Left lung (tissue), 10 donors: ENCODE results near the gene PXMP2. TPM values are rescaled to one million over a fixed set of nuclear protein-coding genes. Genes with fewer than 3 reads are reported as not detected.

Experiments
- ATAC-seq: fragments of 200-7000 bp; cut with Tn5 transposase; one replicate; pipeline ENCODE4 v1.9.1; 2020; ENCODE audit warnings: moderate library complexity
- DNase-seq, 4 donors: peaks; one replicate each; pipeline ENCODE4 v3.0.0-alpha.2; 2013 to 2020
- H3K27ac ChIP-seq, 2 donors: fragments of 200-600 bp; sonication (generic) in 1 of 2; one replicate each; pipeline versions ENCODE4 v1.5.0 to v1.8.0; 2020 to 2021
- H3K27me3 ChIP-seq, 2 donors: fragments of 200-600 bp; sonication (generic) in 1 of 2; one replicate each; pipeline versions ENCODE4 v1.5.0 to v1.8.0; 2020 to 2021
- H3K36me3 ChIP-seq, 2 donors: fragments of 200-600 bp; sonication (generic) in 1 of 2; one replicate each; pipeline versions ENCODE4 v1.5.0 to v1.8.0; 2020 to 2021
- H3K4me1 ChIP-seq, 2 donors: fragments of 200-600 bp; one replicate each; pipeline ENCODE4 v1.8.0; 2021
- H3K4me3 ChIP-seq, 2 donors: fragments of 200-600 bp; sonication (generic) in 1 of 2; one replicate each; pipeline versions ENCODE4 v1.5.0 to v1.8.0; 2020 to 2021; ENCODE audit warnings: mild to moderate bottlenecking in 1 of 2
- H3K9me3 ChIP-seq, 2 donors: fragments of 200-600 bp; sonication (generic) in 1 of 2; one replicate each; pipeline versions ENCODE4 v1.5.0 to v1.8.0; 2020 to 2021
- intact Hi-C, 2 donors: fragments of 100-400 bp; cut with DNase I; formaldehyde crosslinking; loops; one replicate each; pipeline versions ENCODE4 v1.11.2 to v1.14.2; 2022
- polyA plus RNA-seq, 6 donors: library from polyadenylated mRNA; unstranded; fragments of 120-200 nt; gene quantifications; one replicate each; pipeline ENCODE4 v1.2.1, GENCODE V29; 2013; ENCODE audit not compliant: insufficient read length in 6 of 6
- total RNA-seq, 2 donors: library from RNA; stranded (reverse); fragmentation: NEBNext Ultra II Directional; extraction: Animal tissue kit (Norgen Biotek cat#: 25700); gene quantifications; one replicate each; pipeline ENCODE4 v1.2.1, GENCODE V29; 2021
- TF ChIP-seq, protein P1 (sequence below), 2 donors: fragments of 200-600 bp; sonication (generic) in 1 of 2; IDR thresholded peaks; one replicate each; pipeline versions ENCODE4 v1.5.0 to v1.8.0; 2021; ENCODE audit warnings: antibody characterized with exemption in 2 of 2
- donor health status: DM: no; HTN: yes; CAD: no.
- donor health status: DM: no; HTN: no; CAD: no.

The PXMP2 gene
- total and polyA plus RNA-seq, 8 donors: 16.6 to 57.1 (median 42.7) TPM

DNA sequence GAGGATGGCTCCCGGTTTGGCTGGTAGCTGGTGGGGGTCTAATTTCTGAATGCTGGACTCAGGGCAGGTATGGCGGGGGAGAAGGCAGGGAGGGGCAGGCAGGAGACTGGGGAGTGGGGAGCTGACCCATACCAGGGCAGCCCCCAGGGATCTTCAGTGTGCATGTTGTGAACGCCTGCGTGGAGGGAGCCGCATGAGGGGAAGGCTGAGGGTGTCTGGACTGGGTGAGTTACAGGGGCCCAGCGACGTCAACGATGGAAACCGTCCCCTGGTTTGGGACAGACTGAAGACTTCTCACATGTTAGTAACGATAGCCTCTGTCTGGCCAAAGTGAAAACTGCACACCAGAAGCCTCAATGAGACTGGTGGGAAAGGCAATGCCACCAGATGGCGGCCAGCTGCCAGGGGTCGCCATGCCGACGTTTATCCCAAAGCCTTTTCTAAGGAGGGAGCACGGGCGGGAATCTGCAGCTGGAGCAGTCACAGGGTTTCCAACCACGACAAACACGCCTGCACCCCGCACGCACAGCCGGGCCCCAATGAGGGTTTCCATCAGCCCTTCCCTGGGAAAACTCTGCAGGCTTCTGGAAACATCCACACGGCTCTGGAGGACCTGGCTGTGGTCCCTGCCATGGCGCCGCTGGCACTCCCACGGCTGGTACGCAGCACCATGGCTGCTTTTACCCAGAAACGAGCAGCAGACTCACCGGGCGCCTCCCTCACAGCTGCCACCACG is 37.3 kb downstream of the PXMP2 start:
- peaks cover 0 to 97% of the 10 kb centered on the region in 2 donors for H3K36me3 ChIP-seq
- DNase-seq (peak in 1 of 4 donors; percentile 47), ATAC-seq (no peak)
- H3K27me3 ChIP-seq: no peaks in the 10 kb centered on the region
- no peak overlapping the region for H3K4me3 ChIP-seq
- intact Hi-C loops: no loop called here
- no peak overlapping the region for H3K27ac ChIP-seq
- H3K4me1 ChIP-seq: no peaks in the 10 kb centered on the region
- no peaks in the 10 kb centered on the region for H3K9me3 ChIP-seq
- TF ChIP-seq, protein P1, sequence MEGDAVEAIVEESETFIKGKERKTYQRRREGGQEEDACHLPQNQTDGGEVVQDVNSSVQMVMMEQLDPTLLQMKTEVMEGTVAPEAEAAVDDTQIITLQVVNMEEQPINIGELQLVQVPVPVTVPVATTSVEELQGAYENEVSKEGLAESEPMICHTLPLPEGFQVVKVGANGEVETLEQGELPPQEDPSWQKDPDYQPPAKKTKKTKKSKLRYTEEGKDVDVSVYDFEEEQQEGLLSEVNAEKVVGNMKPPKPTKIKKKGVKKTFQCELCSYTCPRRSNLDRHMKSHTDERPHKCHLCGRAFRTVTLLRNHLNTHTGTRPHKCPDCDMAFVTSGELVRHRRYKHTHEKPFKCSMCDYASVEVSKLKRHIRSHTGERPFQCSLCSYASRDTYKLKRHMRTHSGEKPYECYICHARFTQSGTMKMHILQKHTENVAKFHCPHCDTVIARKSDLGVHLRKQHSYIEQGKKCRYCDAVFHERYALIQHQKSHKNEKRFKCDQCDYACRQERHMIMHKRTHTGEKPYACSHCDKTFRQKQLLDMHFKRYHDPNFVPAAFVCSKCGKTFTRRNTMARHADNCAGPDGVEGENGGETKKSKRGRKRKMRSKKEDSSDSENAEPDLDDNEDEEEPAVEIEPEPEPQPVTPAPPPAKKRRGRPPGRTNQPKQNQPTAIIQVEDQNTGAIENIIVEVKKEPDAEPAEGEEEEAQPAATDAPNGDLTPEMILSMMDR (IDR thresholded peaks at IDR 0.05): no peak

DNA sequence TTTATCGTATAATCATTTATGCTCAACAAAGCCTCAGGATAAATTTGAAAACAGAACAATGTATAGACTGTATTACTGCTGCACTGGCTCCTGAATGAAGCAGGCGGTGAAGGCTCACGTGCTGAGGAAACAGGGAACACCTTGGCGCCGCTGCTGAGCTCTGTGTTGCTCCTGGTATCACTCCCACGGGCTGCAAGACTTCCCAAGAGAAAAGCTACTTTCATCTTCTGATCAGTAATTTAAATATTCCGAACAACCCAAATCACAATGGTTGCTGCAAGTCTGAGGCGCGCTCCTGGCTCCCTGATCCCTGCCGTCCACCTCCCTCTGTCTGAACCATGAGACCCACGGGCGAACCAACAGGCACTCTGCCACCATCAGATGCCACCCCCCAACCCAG is 39.0 kb downstream of the PXMP2 start:
- H3K27ac ChIP-seq: no peak overlapping the region
- ATAC-seq (no peak), DNase-seq (peak in 1 of 4 donors; percentile 37)
- H3K4me1 ChIP-seq: no peaks in the 10 kb centered on the region
- H3K9me3 ChIP-seq: no peaks in the 10 kb centered on the region
- H3K36me3 ChIP-seq: peaks cover 0 to 97% of the 10 kb centered on the region in 2 donors
- no peaks in the 10 kb centered on the region for H3K27me3 ChIP-seq
- H3K4me3 ChIP-seq: no peak overlapping the region
- TF ChIP-seq, protein P1 (IDR thresholded peaks at IDR 0.05): no peak
- intact Hi-C loops: no loop called here

DNA sequence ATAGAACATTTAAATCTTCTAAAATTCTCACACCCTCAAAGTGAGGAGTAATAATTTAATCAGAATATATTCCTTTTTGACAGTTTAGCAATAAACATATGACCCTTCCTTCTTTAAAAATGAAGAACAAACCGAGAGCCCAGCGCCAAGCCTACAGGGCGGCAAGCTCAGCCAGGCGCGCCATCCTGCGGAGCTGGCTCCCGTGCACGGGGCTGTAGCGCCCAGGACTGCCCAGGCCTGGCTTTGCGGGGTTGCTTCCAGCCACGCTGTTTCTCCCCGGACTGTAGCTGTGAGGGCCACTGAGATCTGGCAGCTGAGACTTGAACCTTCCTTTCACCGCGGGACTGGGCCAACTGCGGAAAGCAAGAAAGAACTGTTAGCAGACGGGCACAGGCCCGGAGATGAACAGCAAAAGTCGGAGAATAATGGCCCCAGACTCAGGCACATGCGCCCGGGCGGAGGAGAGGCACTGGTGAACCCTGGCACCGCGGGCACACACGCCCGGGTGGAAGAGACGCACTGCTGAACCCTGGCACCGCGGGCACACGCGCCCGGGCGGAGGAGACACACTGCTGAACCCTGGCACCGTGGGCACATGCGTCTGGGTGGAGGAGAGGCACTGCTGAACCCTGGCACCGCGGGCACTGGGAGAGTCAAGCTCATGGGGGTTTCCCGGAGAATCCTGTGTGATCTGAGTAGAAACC is 39.9 kb downstream of the PXMP2 start:
- intact Hi-C loops: no loop called here
- TF ChIP-seq, protein P1 (IDR thresholded peaks at IDR 0.05): no peak
- peaks cover 0 to 97% of the 10 kb centered on the region in 2 donors for H3K36me3 ChIP-seq
- no peak overlapping the region for H3K27ac ChIP-seq
- no peaks in the 10 kb centered on the region for H3K4me1 ChIP-seq
- H3K9me3 ChIP-seq: no peaks in the 10 kb centered on the region
- no peaks in the 10 kb centered on the region for H3K27me3 ChIP-seq
- DNase-seq (peak in 1 of 4 donors; percentile 67), ATAC-seq (peak; percentile 37)
- H3K4me3 ChIP-seq: no peak overlapping the region

DNA sequence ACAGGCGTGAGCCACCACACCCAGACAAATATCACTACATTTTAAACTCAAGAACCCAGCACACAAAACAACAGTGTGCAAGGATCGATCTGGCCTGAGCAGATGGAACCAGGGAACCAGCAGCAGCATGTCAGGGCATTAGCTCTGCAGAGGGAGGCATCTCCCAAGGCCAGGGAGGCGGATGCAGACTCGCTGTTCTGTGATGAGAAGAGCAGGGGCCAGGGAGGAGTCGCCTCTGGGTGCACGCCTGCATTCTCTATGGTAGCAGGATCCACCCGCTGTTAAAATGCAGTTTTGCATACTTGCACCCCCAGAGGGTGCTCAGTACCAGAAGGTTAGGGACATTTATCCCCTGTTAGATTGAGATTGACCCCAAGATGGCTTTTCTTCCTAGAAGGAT is 41.1 kb downstream of the PXMP2 start:
- Histone ChIP-seq H3K9me3 (no peaks in the 10 kb centered on the region), H3K27ac (no peak overlapping the region), H3K36me3 (peaks cover 0 to 95% of the 10 kb centered on the region in 2 donors), H3K4me1 (no peaks in the 10 kb centered on the region), H3K4me3 (no peak overlapping the region), H3K27me3 (no peaks in the 10 kb centered on the region)
- ATAC-seq (no peak), DNase-seq (peak in 1 of 4 donors; percentile 38)
- intact Hi-C loops: no loop called here
- TF ChIP-seq, protein P1 (IDR thresholded peaks at IDR 0.05): no peak
